H1 (cell line): ENCODE results near the gene KIF26B. TPM values are rescaled to one million over a fixed set of nuclear protein-coding genes. Genes with fewer than 3 reads are reported as not detected.

Experiments
- CTCF ChIA-PET: fragments of 300-600 bp; sonication (Branson Sonifier 250); formaldehyde crosslinking; loops from one replicate; lab custom pipeline; 2021; ENCODE audit not compliant: partially characterized antibody; lab: Charles Lee
- POLR2A ChIA-PET: fragments of 300-600 bp; sonication (Branson Sonifier 250); formaldehyde crosslinking; loops from one replicate; lab custom pipeline; 2021; ENCODE audit warnings: inconsistent platforms; ENCODE audit not compliant: partially characterized antibody; lab: Charles Lee
- DNase-seq, 2 experiments: peaks; one replicate each; pipeline versions ENCODE4 v3.0.0 to v3.0.0-alpha.2; 2010 to 2022; ENCODE audit warnings: low spot score in 2 of 2, low read depth in 1 of 2, mixed read lengths in 1 of 2
- FAIRE-seq: peaks from 2 replicates; lab custom pipeline; 2011; peaks lifted over from hg19 to GRCh38; lab: Jason Lieb, UNC
- H2AFZ ChIP-seq: 2 replicates; pipeline ENCODE4 v1.8.1; 2012; ENCODE audit warnings: low read length, inconsistent platforms
- H2AK5ac ChIP-seq: 2 replicates; pipeline ENCODE4 v1.6.1; 2013; ENCODE audit warnings: low read depth, low read length
- H2BK120ac ChIP-seq: replicated peaks from 2 replicates; pipeline ENCODE3; 2013; ENCODE audit warnings: low read depth, low read length, inconsistent platforms
- H2BK12ac ChIP-seq: 2 replicates; pipeline ENCODE4 v1.6.1; 2013; ENCODE audit warnings: low read depth, low read length
- H2BK15ac ChIP-seq: 2 replicates; pipeline ENCODE4 v1.6.1; 2013; ENCODE audit warnings: low read length
- H2BK20ac ChIP-seq: 2 replicates; pipeline ENCODE4 v1.6.1; 2013; ENCODE audit warnings: low read length
- H2BK5ac ChIP-seq: 2 replicates; pipeline ENCODE4 v1.6.1; 2013; ENCODE audit warnings: low read depth, low read length
- H3K14ac ChIP-seq: 2 replicates; pipeline ENCODE4 v1.6.1; 2013; ENCODE audit warnings: inconsistent platforms; ENCODE audit not compliant: insufficient read length
- H3K18ac ChIP-seq: 2 replicates; pipeline ENCODE4 v1.6.1; 2013; ENCODE audit warnings: low read length; ENCODE audit errors: extremely low read depth
- H3K23ac ChIP-seq: 2 replicates; pipeline ENCODE4 v1.6.1; 2013; ENCODE audit warnings: inconsistent platforms; ENCODE audit not compliant: insufficient read length
- H3K23me2 ChIP-seq: 2 replicates; pipeline ENCODE4 v1.6.1; 2013; ENCODE audit warnings: low read depth, low read length
- H3K27ac ChIP-seq: 2 replicates; pipeline ENCODE4 v1.6.1; 2011; ENCODE audit warnings: low read depth, low read length, inconsistent platforms
- H3K27me3 ChIP-seq, 4 experiments: replicated peaks in 1 of 4; 1 replicate in 1 of 4; 2 replicates in 3 of 4; pipeline versions ENCODE4 v1.6.1 to v1.8.1; 2011 to 2013; ENCODE audit warnings: low read length in 3 of 4, mild to moderate bottlenecking in 3 of 4, inconsistent platforms in 2 of 4, mixed read lengths in 2 of 4, moderate library complexity in 1 of 4; ENCODE audit not compliant: control insufficient read depth in 3 of 4, insufficient read depth in 3 of 4; ENCODE audit errors: extremely low read depth in 1 of 4
- H3K36me3 ChIP-seq, 4 experiments: 2 replicates each; pipeline versions ENCODE4 v1.6.1 to v1.8.1; 2011 to 2013; ENCODE audit warnings: mild to moderate bottlenecking in 4 of 4, low read length in 3 of 4, moderate library complexity in 2 of 4, control low read depth in 1 of 4, inconsistent platforms in 1 of 4; ENCODE audit not compliant: insufficient read depth in 4 of 4, control insufficient read depth in 2 of 4
- H3K4ac ChIP-seq: replicated peaks from 2 replicates; pipeline ENCODE3; 2013; ENCODE audit warnings: low read length, low read depth, mixed read lengths, inconsistent platforms; ENCODE audit not compliant: insufficient read length
- H3K4me1 ChIP-seq, 4 experiments: replicated peaks in 1 of 4; 1 replicate in 1 of 4; 2 replicates in 3 of 4; pipeline versions ENCODE4 v1.6.1 to v1.8.1; 2011 to 2013; ENCODE audit warnings: low read length in 3 of 4, inconsistent platforms in 2 of 4, mixed read lengths in 1 of 4; ENCODE audit not compliant: insufficient read depth in 4 of 4, control insufficient read depth in 3 of 4
- H3K4me2 ChIP-seq, 2 experiments: 2 replicates each; pipeline versions ENCODE4 v1.6.1 to v1.8.1; 2011 to 2013; ENCODE audit warnings: low read depth in 2 of 2, low read length in 2 of 2, control low read depth in 1 of 2, inconsistent platforms in 1 of 2, mild to moderate bottlenecking in 1 of 2; ENCODE audit not compliant: insufficient read depth in 1 of 2
- H3K4me3 ChIP-seq, 4 experiments: fragments of 200-600, 300-600 bp in 1 of 4; sonication (generic), shearing (Covaris generic), sonication (Bioruptor Twin) in 1 of 4; 2 replicates each; pipeline versions ENCODE4 v1.5.1 to v1.8.1; 2011 to 2016; ENCODE audit warnings: low read length in 4 of 4, low read depth in 3 of 4, control low read depth in 2 of 4, inconsistent platforms in 2 of 4, mild to moderate bottlenecking in 2 of 4, mixed read lengths in 1 of 4, moderate library complexity in 1 of 4; ENCODE audit not compliant: insufficient read depth in 2 of 4; ENCODE audit errors: extremely low read depth in 1 of 4
- H3K56ac ChIP-seq: replicated peaks from 2 replicates; pipeline ENCODE3; 2013; ENCODE audit warnings: low read depth, mild to moderate bottlenecking, mixed read lengths, low read length, inconsistent platforms; ENCODE audit not compliant: insufficient read length
- H3K79me1 ChIP-seq: 2 replicates; pipeline ENCODE4 v1.6.1; 2013; ENCODE audit warnings: low read depth, low read length, control low read depth
- H3K79me2 ChIP-seq, 2 experiments: 2 replicates each; pipeline versions ENCODE4 v1.6.1 to v1.8.1; 2012 to 2013; ENCODE audit warnings: low read length in 2 of 2, mild to moderate bottlenecking in 2 of 2, inconsistent platforms in 1 of 2; ENCODE audit not compliant: insufficient read depth in 2 of 2, control insufficient read depth in 1 of 2
- H3K9ac ChIP-seq, 4 experiments: replicated peaks in 1 of 4; 1 replicate in 1 of 4; 2 replicates in 3 of 4; pipeline versions ENCODE4 v1.6.1 to v1.8.1; 2011 to 2013; ENCODE audit warnings: low read depth in 3 of 4, low read length in 3 of 4, control low read depth in 2 of 4, mild to moderate bottlenecking in 2 of 4, moderate library complexity in 2 of 4, inconsistent platforms in 1 of 4; ENCODE audit errors: extremely low read depth in 1 of 4
- H3K9me3 ChIP-seq, 2 experiments: 2 replicates each; pipeline versions ENCODE4 v1.6.1 to v1.8.1; 2012 to 2013; ENCODE audit warnings: mild to moderate bottlenecking in 2 of 2, moderate library complexity in 2 of 2, control low read depth in 1 of 2, inconsistent platforms in 1 of 2, low read depth in 1 of 2, low read length in 1 of 2, mixed read lengths in 1 of 2; ENCODE audit not compliant: insufficient read depth in 2 of 2
- H4K20me1 ChIP-seq, 2 experiments: replicated peaks in 1 of 2; 2 replicates each; pipeline versions ENCODE3 to v1.8.1; 2011 to 2013; ENCODE audit warnings: inconsistent platforms in 2 of 2, low read length in 2 of 2, mild to moderate bottlenecking in 1 of 2; ENCODE audit not compliant: insufficient read depth in 2 of 2, control insufficient read depth in 1 of 2
- H4K5ac ChIP-seq: 2 replicates; pipeline ENCODE4 v1.6.1; 2013; ENCODE audit warnings: low read length, low read depth, mixed read lengths, inconsistent platforms; ENCODE audit not compliant: insufficient read length
- H4K8ac ChIP-seq: 2 replicates; pipeline ENCODE4 v1.8.0; 2013; ENCODE audit warnings: mild to moderate bottlenecking, moderate library complexity, low read length, inconsistent platforms; ENCODE audit not compliant: insufficient read depth; ENCODE audit errors: extremely low read depth
- H4K91ac ChIP-seq: replicated peaks from 2 replicates; pipeline ENCODE3; 2013; ENCODE audit warnings: low read length, mixed read lengths, inconsistent platforms; ENCODE audit not compliant: insufficient read length
- BRCA1 ChIP-seq: IDR thresholded peaks from 2 replicates; pipeline ENCODE4 v1.6.1; 2012; ENCODE audit warnings: low read depth, low read length, improper control_type of control experiment
- CHD1 ChIP-seq: IDR thresholded peaks from 2 replicates; pipeline ENCODE4 v1.6.1; 2012; ENCODE audit warnings: low read depth, low read length, improper control_type of control experiment
- CHD2 ChIP-seq: IDR thresholded peaks from 2 replicates; pipeline ENCODE4 v1.6.1; 2012; ENCODE audit warnings: low read length, improper control_type of control experiment
- GABPA ChIP-seq: IDR thresholded peaks from 2 replicates; pipeline ENCODE4 v1.6.1; 2011; ENCODE audit warnings: mild to moderate bottlenecking, low read length, moderate library complexity, borderline replicate concordance; ENCODE audit not compliant: insufficient read depth
- KDM4A ChIP-seq: IDR thresholded peaks from one replicate; pipeline ENCODE4 v1.7.1; 2012; ENCODE audit warnings: low read depth, mild to moderate bottlenecking, moderate library complexity, low read length, inconsistent platforms; ENCODE audit not compliant: severe bottlenecking
- PHF8 ChIP-seq: fragments of 200-600 bp; sonication (generic); conservative IDR thresholded peaks from 2 replicates; pipeline ENCODE4 v1.7.1; 2012; ENCODE audit warnings: low read depth, mild to moderate bottlenecking, inconsistent platforms, low read length, moderate library complexity
- SAP30 ChIP-seq: fragments of 300-600 bp; sonication (generic); IDR thresholded peaks from 2 replicates; pipeline ENCODE4 v1.7.1; 2012; ENCODE audit warnings: low read length, moderate library complexity, mild to moderate bottlenecking, inconsistent platforms; ENCODE audit not compliant: insufficient read depth, insufficient replicate concordance
- SIN3A ChIP-seq, 2 experiments: IDR thresholded peaks in 1 of 2; conservative IDR thresholded peaks in 1 of 2; 2 replicates each; pipeline ENCODE4 v1.6.1; 2011 to 2012; ENCODE audit warnings: low read length in 2 of 2, improper control_type of control experiment in 1 of 2, low read depth in 1 of 2, mild to moderate bottlenecking in 1 of 2
- SIX5 ChIP-seq: IDR thresholded peaks from 2 replicates; pipeline ENCODE4 v1.6.1; 2011; ENCODE audit warnings: mild to moderate bottlenecking, low read depth, low read length
- SP4 ChIP-seq: IDR thresholded peaks from 2 replicates; pipeline ENCODE4 v1.6.1; 2012; ENCODE audit warnings: low read length, inconsistent platforms
- TAF1 ChIP-seq: IDR thresholded peaks from 2 replicates; pipeline ENCODE4 v1.6.1; 2011; ENCODE audit warnings: mild to moderate bottlenecking, low read depth, low read length
- USF2 ChIP-seq: IDR thresholded peaks from 2 replicates; pipeline ENCODE4 v1.6.1; 2011; ENCODE audit warnings: low read length, improper control_type of control experiment
- WGBS, 2 experiments: shearing (Covaris generic) in 1 of 2; methylation state at CpG; one replicate each; pipeline versions ENCODE4 v1.1.6 to v1.1.7; 2013 to 2015; ENCODE audit warnings: low lambda C conversion rate in 2 of 2, mixed read lengths in 2 of 2, inconsistent platforms in 1 of 2, low coverage in 1 of 2, missing lambda C conversion rate in 1 of 2; ENCODE audit not compliant: insufficient replicate concordance in 2 of 2, insufficient coverage in 1 of 2, insufficient read length in 1 of 2; ENCODE audit errors: extremely low coverage in 1 of 2, missing lambda C conversion rate in 1 of 2; 5-methylcytosine and 5-hydroxymethylcytosine counted together
- polyA plus RNA-seq, 7 experiments: library from polyadenylated mRNA; depleted of rRNA in 3 of 7; stranded (reverse) in 5 of 7; unstranded in 2 of 7; fragments of >200 nt in 5 of 7; fragments of 200-250 nt in 2 of 7; gene quantifications; 1 replicate in 5 of 7; 2 replicates in 1 of 7; 4 replicates in 1 of 7; pipeline versions ENCODE4 v1.2.1 to v1.2.3, GENCODE V29; 2011 to 2013; ENCODE audit warnings: missing spikeins in 2 of 7, mixed read lengths in 2 of 7
- total RNA-seq: library from RNA; stranded (reverse); fragmentation: NEBNext Ultra II Directional; extraction: Animal tissue kit (Norgen Biotek cat#: 25700); gene quantifications from 2 replicates; pipeline ENCODE4 v1.2.1, GENCODE V29; 2021

KIF26B gene
- total and polyA plus RNA-seq, 2 of the 8 experiments (the other 6 are each of a cell fraction or from before 2014, with no cell fraction given), result 0.06 to 0.28 TPM

- Histone ChIP-seq H4K91ac (no peak overlapping the region), H2AFZ (no peak overlapping the region), H2BK12ac (no peak overlapping the region), H2BK20ac (no peak overlapping the region), H3K79me1 (no peaks in the 10 kb centered on the region), H3K23me2 (no peaks in the 10 kb centered on the region), H2BK15ac (no peak overlapping the region), H4K5ac (no peak overlapping the region), H3K36me3 (no peaks in the 10 kb centered on the region), H3K4ac (no peak overlapping the region), H3K4me3 (no peak overlapping the region), H3K27me3 (no peaks in the 10 kb centered on the region), H3K79me2 (no peaks in the 10 kb centered on the region), H3K18ac (no peak overlapping the region), H3K9ac (no peak overlapping the region), H2AK5ac (no peak overlapping the region), H3K23ac (no peak overlapping the region), H4K8ac (no peak overlapping the region), H3K4me1 (peaks cover 0 to 11% (median 4%) of the 10 kb centered on the region in 4 experiments; a peak in 6 of 7 replicates), H3K4me2 (no peak overlapping the region), H2BK120ac (no peak overlapping the region), H3K9me3 (no peaks in the 10 kb centered on the region), H3K14ac (no peak overlapping the region), H3K56ac (no peak overlapping the region), H3K27ac (no peak overlapping the region), H4K20me1 (no peaks in the 10 kb centered on the region), H2BK5ac (no peak overlapping the region)
- no peak for FAIRE-seq
- no peak for DNase-seq
- WGBS, 2 experiments, result 91% methylated on average over 7 of the region's 7 CpGs; no CpG with 5 or more reads in 1 of the 2 experiments
- CTCF ChIA-PET, result no interaction called here
- POLR2A ChIA-PET, result no interaction called here
- no peak for TF ChIP-seq KDM4A
- TF ChIP-seq SAP30, result no peak
- no peak for TF ChIP-seq USF2
- TF ChIP-seq BRCA1, result no peak
- TF ChIP-seq GABPA, result no peak
- TF ChIP-seq PHF8, result no peak
- TF ChIP-seq TAF1, result no peak
- TF ChIP-seq SP4, result no peak
- no peak for TF ChIP-seq SIN3A (conservative IDR thresholded peaks at IDR 0.05 in 1 of 2, IDR thresholded peaks at IDR 0.05 in 1 of 2; ENCODE audit: low read depth in 1 of 2, low read length in 2 of 2)
- TF ChIP-seq CHD1, result no peak
- no peak for TF ChIP-seq CHD2
- no peak for TF ChIP-seq SIX5
Observed at GRCh38 chr1:245261786-245262185, 107.0 kb downstream of the KIF26B start.
